HG03095 (cell line): Measurements from ENCODE around the gene PTPN1.
"Not testable (repeated sequence)": the region's sequence is repeated elsewhere in the genome, so short reads cannot be mapped to it uniquely, and the experiment has no call there.

ENCODE experiments used
- ATAC-seq: cut with Tn5 transposase; IDR thresholded peaks from one replicate; pipeline ENCODE4 v1.9.1; 2021; ENCODE audit warnings: moderate library complexity; ENCODE audit not compliant: unreplicated experiment

Gene PTPN1

GRCh38 chr20:50509923-50510705 lies at the start of gene PTPN1:
Gene PTPN1, plus strand, starts transcription at chr20:50510383. Its CDS starts 145 bp downstream, at chr20:50510528.
- peak; percentile 83 for ATAC-seq

GRCh38 chr20:50460608-50461267 lies 49.4 kb upstream of the PTPN1 start:
- ATAC-seq, result peak; percentile 60

GRCh38 chr20:50462093-50462690 lies 48.0 kb upstream of the PTPN1 start:
- ATAC-seq, result no peak

GRCh38 chr20:50464026-50464724 lies 46.0 kb upstream of the PTPN1 start:
- ATAC-seq, result peak; percentile 54

- no peak for ATAC-seq
These were observed 45.2 kb upstream of the PTPN1 start for GRCh38 chr20:50464725-50465650.

GRCh38 chr20:50467174-50467573 lies 43.0 kb upstream of the PTPN1 start:
- no peak for ATAC-seq

- no peak for ATAC-seq
These were observed 42.3 kb upstream of the PTPN1 start for GRCh38 chr20:50467718-50468356.

GRCh38 chr20:50468378-50468798 lies 41.8 kb upstream of the PTPN1 start:
- ATAC-seq, result no peak

- no peak for ATAC-seq
These were observed 40.9 kb upstream of the PTPN1 start for GRCh38 chr20:50469176-50469723.

GRCh38 chr20:50469796-50470195 lies 40.4 kb upstream of the PTPN1 start:
- ATAC-seq, result no peak

- no peak for ATAC-seq
These were observed 39.8 kb upstream of the PTPN1 start for GRCh38 chr20:50470264-50470858.

- no peak for ATAC-seq
These were observed 39.0 kb upstream of the PTPN1 start for GRCh38 chr20:50471231-50471630.

GRCh38 chr20:50472693-50473664 lies 37.2 kb upstream of the PTPN1 start:
- no peak for ATAC-seq

GRCh38 chr20:50474356-50474755 lies 35.8 kb upstream of the PTPN1 start:
- ATAC-seq, result not testable (repeated sequence)

GRCh38 chr20:50475681-50476292 lies 34.4 kb upstream of the PTPN1 start:
- no peak for ATAC-seq

- no peak for ATAC-seq
These were observed 32.8 kb upstream of the PTPN1 start for GRCh38 chr20:50477239-50477872.
